ENCODE data around the gene SORCS3.

SORCS3 gene

GRCh38 chr10:104981995-104982394 lies 340.9 kb downstream of the SORCS3 start:
- no peak overlapping the region for H3K4me3 ChIP-seq (ENCODE audit: low read depth in 1 of 2, low read length in 2 of 2)
- H3K4me1 ChIP-seq (ENCODE audit: control insufficient read depth in 1 of 2, insufficient read depth in 2 of 2, low read length in 2 of 2), result no peaks in the 10 kb centered on the region
- H3K9me3 ChIP-seq (ENCODE audit: control insufficient read depth in 1 of 2, low read length in 2 of 2), result peaks cover 0 to 4% of the 10 kb centered on the region in 2 donors
- H3K27ac ChIP-seq (ENCODE audit: low read length), result no peak overlapping the region
- H3K27me3 ChIP-seq (ENCODE audit: low read depth, low read length), result no peaks in the 10 kb centered on the region
- no peaks in the 10 kb centered on the region for H3K36me3 ChIP-seq (ENCODE audit: control insufficient read depth in 1 of 2, insufficient read depth in 2 of 2, low read length in 2 of 2)

DNA sequence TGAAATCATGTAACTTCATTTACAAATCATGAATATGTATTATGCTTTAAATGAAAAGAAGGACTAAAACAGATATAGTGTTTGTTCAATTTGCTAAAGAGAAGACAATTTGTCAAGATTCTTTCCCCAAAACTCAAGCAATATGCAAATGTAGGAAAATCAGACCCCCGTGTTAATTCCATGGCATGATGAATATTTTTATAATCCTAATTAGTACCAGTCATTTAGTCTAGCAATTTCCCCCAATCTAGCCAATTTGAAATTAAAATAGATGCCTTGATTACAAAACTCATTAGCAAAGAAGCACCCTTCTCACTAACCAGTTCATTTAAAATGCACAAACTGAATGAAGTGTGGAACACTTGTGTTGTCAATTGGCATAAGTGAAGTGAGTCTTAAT lies 347.6 kb downstream of the SORCS3 start:
- no peaks in the 10 kb centered on the region for H3K36me3 ChIP-seq (ENCODE audit: control insufficient read depth in 1 of 2, insufficient read depth in 2 of 2, low read length in 2 of 2)
- H3K9me3 ChIP-seq (ENCODE audit: control insufficient read depth in 1 of 2, low read length in 2 of 2), result peaks cover 0 to 4% of the 10 kb centered on the region in 2 donors
- H3K27ac ChIP-seq (ENCODE audit: low read length), result no peak overlapping the region
- H3K4me3 ChIP-seq (ENCODE audit: low read depth in 1 of 2, low read length in 2 of 2), result no peak overlapping the region
- H3K4me1 ChIP-seq (ENCODE audit: control insufficient read depth in 1 of 2, insufficient read depth in 2 of 2, low read length in 2 of 2), result no peaks in the 10 kb centered on the region
- no peaks in the 10 kb centered on the region for H3K27me3 ChIP-seq (ENCODE audit: low read depth, low read length)

DNA sequence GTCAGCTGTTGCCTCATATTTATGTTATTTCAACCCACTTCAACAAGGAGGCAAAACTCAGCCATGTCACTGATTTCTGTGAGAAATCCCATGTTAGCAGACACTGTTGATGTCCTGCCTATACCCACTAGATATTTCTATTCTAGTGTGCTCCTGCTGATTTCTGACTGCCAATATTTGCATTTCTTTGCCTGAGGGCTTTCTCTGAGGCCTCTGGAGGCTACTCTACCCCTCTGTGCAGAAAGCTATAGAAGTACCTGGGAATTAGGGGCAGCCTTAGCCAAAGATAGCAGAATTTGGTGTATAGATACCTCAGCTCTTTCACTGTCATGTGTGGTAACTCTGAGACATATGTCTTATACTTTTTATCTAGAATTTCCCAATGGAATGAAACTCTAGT lies 348.8 kb downstream of the SORCS3 start:
- H3K27me3 ChIP-seq (ENCODE audit: low read depth, low read length), result no peaks in the 10 kb centered on the region
- no peaks in the 10 kb centered on the region for H3K4me1 ChIP-seq (ENCODE audit: control insufficient read depth in 1 of 2, insufficient read depth in 2 of 2, low read length in 2 of 2)
- H3K9me3 ChIP-seq (ENCODE audit: control insufficient read depth in 1 of 2, low read length in 2 of 2), result peaks cover 0 to 4% of the 10 kb centered on the region in 2 donors
- H3K27ac ChIP-seq (ENCODE audit: low read length), result no peak overlapping the region
- no peaks in the 10 kb centered on the region for H3K36me3 ChIP-seq (ENCODE audit: control insufficient read depth in 1 of 2, insufficient read depth in 2 of 2, low read length in 2 of 2)
- H3K4me3 ChIP-seq (ENCODE audit: low read depth in 1 of 2, low read length in 2 of 2), result no peak overlapping the region

GRCh38 chr10:104993085-104993484 lies 352.0 kb downstream of the SORCS3 start:
- no peaks in the 10 kb centered on the region for H3K36me3 ChIP-seq (ENCODE audit: control insufficient read depth in 1 of 2, insufficient read depth in 2 of 2, low read length in 2 of 2)
- H3K27me3 ChIP-seq (ENCODE audit: low read depth, low read length), result no peaks in the 10 kb centered on the region
- H3K27ac ChIP-seq (ENCODE audit: low read length), result no peak overlapping the region
- H3K4me3 ChIP-seq (ENCODE audit: low read depth in 1 of 2, low read length in 2 of 2), result no peak overlapping the region
- H3K4me1 ChIP-seq (ENCODE audit: control insufficient read depth in 1 of 2, insufficient read depth in 2 of 2, low read length in 2 of 2), result no peaks in the 10 kb centered on the region
- H3K9me3 ChIP-seq (ENCODE audit: control insufficient read depth in 1 of 2, low read length in 2 of 2), result no peaks in the 10 kb centered on the region

DNA sequence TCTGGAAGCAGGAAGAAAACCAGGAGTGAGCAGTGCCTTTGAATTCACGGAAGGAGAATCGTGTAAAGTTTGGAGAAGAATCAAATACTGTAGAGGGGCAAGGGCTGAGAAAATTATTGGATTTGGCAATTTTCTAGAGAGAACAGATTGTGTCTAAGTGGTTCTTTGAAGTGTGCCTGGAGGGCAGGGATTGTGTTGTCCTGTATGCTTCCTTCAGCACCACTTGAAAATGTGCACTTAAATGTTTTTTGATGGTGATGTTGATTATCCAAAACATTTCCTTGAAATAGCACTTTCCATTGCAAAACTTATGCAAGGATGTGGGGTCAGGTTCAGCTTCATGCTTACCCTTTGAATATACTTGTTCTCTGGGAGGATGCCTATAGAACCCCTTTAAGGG lies 360.2 kb downstream of the SORCS3 start:
- Histone ChIP-seq H3K27ac (ENCODE audit: low read length) (no peak overlapping the region), H3K4me3 (ENCODE audit: low read depth in 1 of 2, low read length in 2 of 2) (no peak overlapping the region), H3K36me3 (ENCODE audit: control insufficient read depth in 1 of 2, insufficient read depth in 2 of 2, low read length in 2 of 2) (no peaks in the 10 kb centered on the region), H3K9me3 (ENCODE audit: control insufficient read depth in 1 of 2, low read length in 2 of 2) (no peaks in the 10 kb centered on the region), H3K4me1 (ENCODE audit: control insufficient read depth in 1 of 2, insufficient read depth in 2 of 2, low read length in 2 of 2) (peaks cover 0 to 3% of the 10 kb centered on the region in 2 donors), H3K27me3 (ENCODE audit: low read depth, low read length) (no peaks in the 10 kb centered on the region)

GRCh38 chr10:105010411-105011121 lies 369.5 kb downstream of the SORCS3 start:
- H3K9me3 ChIP-seq (ENCODE audit: control insufficient read depth in 1 of 2, low read length in 2 of 2), result no peaks in the 10 kb centered on the region
- no peaks in the 10 kb centered on the region for H3K36me3 ChIP-seq (ENCODE audit: control insufficient read depth in 1 of 2, insufficient read depth in 2 of 2, low read length in 2 of 2)
- no peaks in the 10 kb centered on the region for H3K4me1 ChIP-seq (ENCODE audit: control insufficient read depth in 1 of 2, insufficient read depth in 2 of 2, low read length in 2 of 2)
- H3K4me3 ChIP-seq (ENCODE audit: low read depth in 1 of 2, low read length in 2 of 2), result no peak overlapping the region
- H3K27me3 ChIP-seq (ENCODE audit: low read depth, low read length), result no peaks in the 10 kb centered on the region
- H3K27ac ChIP-seq (ENCODE audit: low read length), result no peak overlapping the region

GRCh38 chr10:105017116-105017515 lies 376.0 kb downstream of the SORCS3 start:
- no peak overlapping the region for H3K4me3 ChIP-seq (ENCODE audit: low read depth in 1 of 2, low read length in 2 of 2)
- H3K9me3 ChIP-seq (ENCODE audit: control insufficient read depth in 1 of 2, low read length in 2 of 2), result no peaks in the 10 kb centered on the region
- H3K36me3 ChIP-seq (ENCODE audit: control insufficient read depth in 1 of 2, insufficient read depth in 2 of 2, low read length in 2 of 2), result no peaks in the 10 kb centered on the region
- no peaks in the 10 kb centered on the region for H3K27me3 ChIP-seq (ENCODE audit: low read depth, low read length)
- no peaks in the 10 kb centered on the region for H3K4me1 ChIP-seq (ENCODE audit: control insufficient read depth in 1 of 2, insufficient read depth in 2 of 2, low read length in 2 of 2)
- H3K27ac ChIP-seq (ENCODE audit: low read length), result no peak overlapping the region

DNA sequence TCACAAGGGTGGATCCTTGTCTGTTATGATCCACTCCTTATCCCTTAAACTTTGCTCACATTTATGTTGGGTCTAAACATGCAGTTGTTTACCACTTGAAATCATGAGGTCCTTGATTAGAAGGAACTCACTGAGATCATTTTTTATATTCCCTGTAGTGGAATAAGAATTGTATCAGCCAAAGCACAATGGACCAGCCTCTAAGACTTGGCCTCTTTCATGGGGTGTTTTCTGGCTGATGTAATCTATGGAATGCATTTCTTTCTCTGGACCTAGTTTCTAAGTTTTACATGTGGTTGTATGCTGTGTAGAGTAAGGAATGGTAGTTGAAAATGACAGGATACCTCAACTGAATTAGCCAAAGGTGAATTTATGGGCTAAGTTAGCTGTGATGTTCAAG lies 376.6 kb downstream of the SORCS3 start:
- Histone ChIP-seq H3K9me3 (ENCODE audit: control insufficient read depth in 1 of 2, low read length in 2 of 2) (no peaks in the 10 kb centered on the region), H3K4me3 (ENCODE audit: low read depth in 1 of 2, low read length in 2 of 2) (no peak overlapping the region), H3K4me1 (ENCODE audit: control insufficient read depth in 1 of 2, insufficient read depth in 2 of 2, low read length in 2 of 2) (no peaks in the 10 kb centered on the region), H3K27me3 (ENCODE audit: low read depth, low read length) (no peaks in the 10 kb centered on the region), H3K27ac (ENCODE audit: low read length) (no peak overlapping the region), H3K36me3 (ENCODE audit: control insufficient read depth in 1 of 2, insufficient read depth in 2 of 2, low read length in 2 of 2) (no peaks in the 10 kb centered on the region)

DNA sequence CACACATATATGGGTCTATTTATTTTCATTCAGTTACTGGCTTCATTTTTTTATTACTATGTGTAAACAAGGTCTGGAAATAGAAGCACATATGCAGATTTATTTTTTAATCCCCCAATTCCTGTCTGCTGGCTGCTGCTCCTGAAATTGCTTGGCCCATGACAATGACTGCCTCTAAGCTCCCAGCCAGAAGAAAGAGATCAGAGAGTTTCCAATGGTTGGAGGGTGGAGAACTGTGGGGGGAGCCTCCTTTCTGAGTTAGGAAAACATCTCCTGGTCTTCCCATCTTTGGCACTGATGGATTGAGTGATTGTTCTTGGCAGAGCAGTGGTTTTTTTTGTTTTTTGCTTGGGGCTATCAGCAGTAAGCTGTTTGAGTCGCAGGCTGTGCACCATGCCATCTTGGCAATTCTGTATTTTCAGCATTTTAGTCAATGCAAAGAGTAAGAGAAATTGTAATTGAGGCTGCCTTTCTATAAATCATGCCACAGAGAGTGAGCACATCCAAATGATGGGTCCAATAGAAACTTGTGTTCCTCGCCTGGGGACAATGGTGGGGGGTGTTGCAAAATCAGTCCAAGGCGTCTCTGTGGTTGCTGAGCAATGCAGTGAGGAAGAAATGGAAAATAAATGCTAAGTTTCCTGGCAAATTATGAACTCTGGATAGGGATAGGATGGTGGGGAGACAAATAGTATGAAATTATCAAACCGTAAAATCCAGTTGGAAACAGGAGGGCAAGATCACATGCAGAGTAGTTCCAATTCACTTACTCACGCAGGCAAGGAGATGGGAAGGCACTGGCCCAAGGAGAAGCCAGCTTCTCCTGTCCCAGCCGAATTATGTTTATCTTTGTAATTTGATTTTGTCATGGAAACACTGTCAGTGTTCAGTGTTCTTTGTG lies 382.4 kb downstream of the SORCS3 start:
- H3K4me3 ChIP-seq (ENCODE audit: low read depth in 1 of 2, low read length in 2 of 2), result no peak overlapping the region
- H3K36me3 ChIP-seq (ENCODE audit: control insufficient read depth in 1 of 2, insufficient read depth in 2 of 2, low read length in 2 of 2), result no peaks in the 10 kb centered on the region
- no peaks in the 10 kb centered on the region for H3K9me3 ChIP-seq (ENCODE audit: control insufficient read depth in 1 of 2, low read length in 2 of 2)
- no peaks in the 10 kb centered on the region for H3K4me1 ChIP-seq (ENCODE audit: control insufficient read depth in 1 of 2, insufficient read depth in 2 of 2, low read length in 2 of 2)
- no peaks in the 10 kb centered on the region for H3K27me3 ChIP-seq (ENCODE audit: low read depth, low read length)
- H3K27ac ChIP-seq (ENCODE audit: low read length), result no peak overlapping the region

DNA sequence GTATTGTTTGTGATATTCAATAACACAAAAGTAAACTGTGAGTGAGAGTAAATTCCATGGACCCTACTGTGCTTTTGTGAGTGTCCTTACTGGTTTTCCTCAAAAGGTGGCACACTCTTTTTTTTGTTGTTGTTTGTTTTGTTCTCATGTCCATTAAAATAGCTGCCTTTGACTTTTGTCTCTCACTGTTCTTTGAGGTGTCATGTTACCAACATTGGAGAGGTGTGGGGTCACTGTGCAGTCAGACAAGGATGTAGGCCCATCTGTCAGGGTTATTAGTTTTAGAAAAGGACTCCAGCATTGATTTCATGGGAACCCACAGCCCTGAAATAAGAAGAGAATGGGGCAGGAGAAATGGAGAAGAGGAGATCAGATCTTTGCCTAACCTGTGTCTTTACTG lies 383.1 kb downstream of the SORCS3 start:
- H3K27ac ChIP-seq (ENCODE audit: low read length), result no peak overlapping the region
- no peaks in the 10 kb centered on the region for H3K36me3 ChIP-seq (ENCODE audit: control insufficient read depth in 1 of 2, insufficient read depth in 2 of 2, low read length in 2 of 2)
- H3K27me3 ChIP-seq (ENCODE audit: low read depth, low read length), result no peaks in the 10 kb centered on the region
- H3K4me1 ChIP-seq (ENCODE audit: control insufficient read depth in 1 of 2, insufficient read depth in 2 of 2, low read length in 2 of 2), result no peaks in the 10 kb centered on the region
- no peak overlapping the region for H3K4me3 ChIP-seq (ENCODE audit: low read depth in 1 of 2, low read length in 2 of 2)
- no peaks in the 10 kb centered on the region for H3K9me3 ChIP-seq (ENCODE audit: control insufficient read depth in 1 of 2, low read length in 2 of 2)

GRCh38 chr10:105025092-105025491 lies 384.0 kb downstream of the SORCS3 start:
- Histone ChIP-seq H3K27ac (ENCODE audit: low read length) (no peak overlapping the region), H3K9me3 (ENCODE audit: control insufficient read depth in 1 of 2, low read length in 2 of 2) (no peaks in the 10 kb centered on the region), H3K36me3 (ENCODE audit: control insufficient read depth in 1 of 2, insufficient read depth in 2 of 2, low read length in 2 of 2) (no peaks in the 10 kb centered on the region), H3K4me3 (ENCODE audit: low read depth in 1 of 2, low read length in 2 of 2) (no peak overlapping the region), H3K4me1 (ENCODE audit: control insufficient read depth in 1 of 2, insufficient read depth in 2 of 2, low read length in 2 of 2) (no peaks in the 10 kb centered on the region), H3K27me3 (ENCODE audit: low read depth, low read length) (no peaks in the 10 kb centered on the region)

Data from muscle layer of duodenum (tissue), 2 donors.